Cerebellar cortex (tissue), 1 donor: ENCODE measurements around the gene MTCL3.

Experiments used
- DNase-seq: peaks from one replicate; pipeline ENCODE4 v3.0.0-alpha.2; 2015; ENCODE audit warnings: low spot score

The MTCL3 gene

DNA sequence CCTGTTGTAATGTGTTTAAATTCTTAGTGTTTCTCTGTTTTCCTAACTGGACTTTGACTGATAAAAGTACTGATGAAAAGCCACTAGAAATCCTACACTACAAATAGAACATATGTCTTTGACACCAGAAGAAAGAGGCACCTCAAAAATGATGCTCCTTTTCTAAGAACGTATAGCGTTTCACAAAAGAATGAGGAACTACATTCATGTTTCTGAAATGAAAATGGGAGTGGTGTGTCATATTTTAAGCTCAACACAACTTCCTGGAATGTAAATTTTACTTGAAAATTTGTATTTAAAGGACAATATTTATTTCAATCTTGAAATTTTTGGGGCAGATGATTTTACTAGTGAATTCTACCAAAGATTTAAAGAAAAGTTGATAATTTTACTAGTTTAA lies 95.2 kb downstream of the MTCL3 start:
- no peak for DNase-seq
